Mucosa of descending colon (tissue), 3 donors: ENCODE data around the gene NOC4L. TPM values are rescaled to one million over a fixed set of nuclear protein-coding genes. Genes with fewer than 3 reads are reported as not detected.

ENCODE experiments used
- ATAC-seq: fragments of 200-7000 bp; cut with Tn5 transposase; one replicate; pipeline ENCODE4 v1.9.1; 2020; ENCODE audit warnings: mild to moderate bottlenecking, moderate library complexity
- DNase-seq, 3 donors: peaks; one replicate each; pipeline ENCODE4 v3.0.0-alpha.2; 2020
- H3K36me3 ChIP-seq: fragments of 200-600 bp; one replicate; pipeline ENCODE4 v1.8.0; 2021; ENCODE audit warnings: low read depth, mild to moderate bottlenecking
- H3K4me1 ChIP-seq: fragments of 200-600 bp; one replicate; pipeline ENCODE4 v1.8.0; 2021; ENCODE audit warnings: low read depth, mild to moderate bottlenecking
- H3K4me3 ChIP-seq: fragments of 200-600 bp; one replicate; pipeline ENCODE4 v1.8.0; 2021; ENCODE audit warnings: mild to moderate bottlenecking
- H3K9me3 ChIP-seq: fragments of 200-600 bp; one replicate; pipeline ENCODE4 v1.8.0; 2021; ENCODE audit warnings: mild to moderate bottlenecking
- intact Hi-C, 2 donors: fragments of 100-400 bp; cut with DNase I in 1 of 2; cut with micrococcal nuclease in 1 of 2; formaldehyde crosslinking; loops; one replicate each; pipeline versions ENCODE4 v1.11.0 to v1.11.1; 2022; cut with DNase I, micrococcal nuclease
- total RNA-seq, 3 donors: library from RNA; stranded (reverse); fragmentation: NEBNext Ultra II Directional in 2 of 3; extraction: Animal tissue kit (Norgen Biotek cat#: 25700) in 2 of 3; gene quantifications; one replicate each; pipeline versions ENCODE4 v1.2.1 to v1.2.4, GENCODE V29; 2021 to 2023
- TF ChIP-seq, protein P1 (sequence below): fragments of 200-600 bp; IDR thresholded peaks from one replicate; pipeline ENCODE4 v1.8.0; 2022; ENCODE audit warnings: antibody characterized with exemption, mild to moderate bottlenecking
- donor health status: DM: no; HTN: no; CAD: no; lungs with moderate emphysema.
- donor health status: DM: no; HTN: no; CAD: no.
- donor health status: DM: no; HTN: yes; CAD: no.

Gene NOC4L
- total RNA-seq, 3 donors from 2014 or later: 12.9 to 17.5 (median 13.3) TPM

DNA sequence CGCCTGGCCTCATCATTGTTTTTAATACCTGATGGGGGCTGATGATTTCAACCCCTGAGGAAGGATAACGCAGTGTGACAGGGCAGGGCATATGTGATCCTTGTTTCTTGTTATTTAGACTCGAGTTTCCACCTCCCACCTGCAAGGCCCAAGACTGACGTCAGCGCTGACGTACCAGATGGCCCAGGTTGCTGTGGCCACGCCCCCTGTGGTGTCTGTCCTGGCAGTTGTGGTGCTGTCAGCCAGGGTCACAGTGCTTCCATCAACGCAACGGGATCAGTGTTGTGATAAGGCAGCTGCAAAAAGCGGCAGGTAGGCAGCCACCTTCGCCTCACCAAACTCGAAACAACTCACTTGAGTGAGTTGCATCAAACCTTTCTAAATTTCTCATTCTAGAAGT is 18.5 kb upstream of the NOC4L start:
- intact Hi-C loops: no loop called here
- H3K9me3 ChIP-seq: no peaks in the 10 kb centered on the region
- DNase-seq: no peak
- H3K4me1 ChIP-seq: no peaks in the 10 kb centered on the region
- TF ChIP-seq, protein P1, sequence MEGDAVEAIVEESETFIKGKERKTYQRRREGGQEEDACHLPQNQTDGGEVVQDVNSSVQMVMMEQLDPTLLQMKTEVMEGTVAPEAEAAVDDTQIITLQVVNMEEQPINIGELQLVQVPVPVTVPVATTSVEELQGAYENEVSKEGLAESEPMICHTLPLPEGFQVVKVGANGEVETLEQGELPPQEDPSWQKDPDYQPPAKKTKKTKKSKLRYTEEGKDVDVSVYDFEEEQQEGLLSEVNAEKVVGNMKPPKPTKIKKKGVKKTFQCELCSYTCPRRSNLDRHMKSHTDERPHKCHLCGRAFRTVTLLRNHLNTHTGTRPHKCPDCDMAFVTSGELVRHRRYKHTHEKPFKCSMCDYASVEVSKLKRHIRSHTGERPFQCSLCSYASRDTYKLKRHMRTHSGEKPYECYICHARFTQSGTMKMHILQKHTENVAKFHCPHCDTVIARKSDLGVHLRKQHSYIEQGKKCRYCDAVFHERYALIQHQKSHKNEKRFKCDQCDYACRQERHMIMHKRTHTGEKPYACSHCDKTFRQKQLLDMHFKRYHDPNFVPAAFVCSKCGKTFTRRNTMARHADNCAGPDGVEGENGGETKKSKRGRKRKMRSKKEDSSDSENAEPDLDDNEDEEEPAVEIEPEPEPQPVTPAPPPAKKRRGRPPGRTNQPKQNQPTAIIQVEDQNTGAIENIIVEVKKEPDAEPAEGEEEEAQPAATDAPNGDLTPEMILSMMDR: no peak
- no peaks in the 10 kb centered on the region for H3K36me3 ChIP-seq
- ATAC-seq: no peak
- no peak overlapping the region for H3K4me3 ChIP-seq

DNA sequence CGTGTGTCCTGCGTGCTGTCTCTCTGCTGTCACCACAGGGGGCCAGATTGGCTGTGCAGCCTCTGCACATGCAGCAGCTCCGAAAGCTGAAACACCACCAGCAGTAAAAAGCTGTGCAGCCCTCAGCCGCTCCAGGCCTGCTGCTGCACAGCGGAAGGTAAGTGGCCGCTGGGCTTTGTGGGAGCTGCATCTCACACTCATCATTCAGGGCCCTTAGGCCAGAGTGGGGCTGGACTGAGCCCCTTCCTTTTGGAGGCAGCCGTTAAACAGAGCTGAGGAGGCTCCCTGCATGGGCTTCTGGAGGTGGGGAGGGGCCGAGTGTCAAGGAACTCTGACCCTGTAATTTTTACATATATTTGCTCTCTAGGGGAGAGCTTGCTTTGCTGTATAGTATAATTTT is 17.2 kb upstream of the NOC4L start:
- ATAC-seq (no peak), DNase-seq (peak in 1 of 3 donors; percentile 10)
- intact Hi-C loops: no loop called here
- Histone ChIP-seq H3K9me3 (no peaks in the 10 kb centered on the region), H3K4me3 (no peak overlapping the region), H3K36me3 (no peaks in the 10 kb centered on the region), H3K4me1 (no peaks in the 10 kb centered on the region)
- TF ChIP-seq, protein P1: no peak

DNA sequence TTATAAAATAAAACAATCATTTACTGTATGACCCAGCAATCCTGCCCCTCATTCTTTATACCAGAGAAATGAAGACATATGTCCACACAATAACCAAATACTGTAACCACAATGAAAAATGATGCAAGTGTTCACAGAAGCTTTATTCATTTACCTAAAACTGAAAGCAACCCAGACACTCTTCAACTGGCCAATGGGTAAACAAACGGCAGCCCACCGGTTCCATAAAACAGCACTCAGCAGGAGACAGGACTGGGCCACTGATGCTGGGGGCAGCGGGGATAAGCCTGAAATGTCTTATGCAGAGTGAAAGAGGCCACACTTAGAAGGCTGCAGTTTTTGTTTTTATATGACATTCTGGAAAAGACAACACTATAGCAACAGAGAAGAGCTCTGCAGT is 15.2 kb upstream of the NOC4L start:
- TF ChIP-seq, protein P1: no peak
- Histone ChIP-seq H3K4me1 (no peaks in the 10 kb centered on the region), H3K4me3 (no peak overlapping the region), H3K36me3 (no peaks in the 10 kb centered on the region), H3K9me3 (no peaks in the 10 kb centered on the region)
- intact Hi-C loops: no loop called here
- no peak for ATAC-seq
- DNase-seq: peak in 1 of 3 donors; percentile 6

DNA sequence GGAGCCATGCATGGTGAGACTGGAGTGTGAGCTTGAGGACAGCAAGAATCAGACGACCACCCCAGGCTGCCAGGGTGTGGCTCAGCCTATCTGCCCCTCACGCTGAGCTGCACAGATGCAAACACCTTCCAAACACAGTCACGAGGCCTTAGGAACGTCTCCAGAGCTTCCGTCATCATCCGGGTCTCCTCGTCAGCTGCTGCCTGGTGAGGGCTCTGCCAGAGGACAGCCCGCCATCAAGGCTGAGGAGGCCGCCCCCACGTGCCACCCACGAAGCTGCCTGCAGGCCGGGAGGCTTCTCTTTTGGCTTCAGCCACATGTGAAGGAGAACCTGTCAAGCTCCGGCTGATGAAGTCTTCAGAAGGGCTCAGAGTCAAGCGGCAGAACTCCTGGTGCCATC is 13.6 kb upstream of the NOC4L start:
- TF ChIP-seq, protein P1: no peak
- no peak for ATAC-seq
- Histone ChIP-seq H3K36me3 (no peaks in the 10 kb centered on the region), H3K9me3 (no peaks in the 10 kb centered on the region), H3K4me3 (no peak overlapping the region), H3K4me1 (no peaks in the 10 kb centered on the region)
- intact Hi-C loops: no loop called here
- DNase-seq: no peak

DNA sequence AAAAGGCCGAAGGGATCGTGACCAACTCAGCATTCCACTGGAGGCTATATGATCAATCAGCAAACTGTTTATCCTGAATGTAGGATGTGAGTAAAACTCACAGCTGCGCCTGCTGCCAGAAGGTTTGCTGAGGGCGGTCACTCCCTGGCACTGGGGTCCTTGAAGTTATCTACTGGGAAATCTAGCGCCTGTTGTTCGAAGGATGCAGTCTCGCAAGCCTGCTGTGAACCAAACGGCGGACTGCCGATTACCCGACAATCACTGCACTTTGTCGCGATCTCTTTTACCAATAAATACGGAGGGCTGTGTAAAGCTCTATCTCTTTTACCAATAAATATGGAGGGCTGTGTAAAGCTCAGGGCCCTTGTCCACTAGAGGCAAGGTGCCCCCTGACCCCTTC is 13.0 kb upstream of the NOC4L start:
- no peak for DNase-seq
- Histone ChIP-seq H3K4me1 (no peaks in the 10 kb centered on the region), H3K36me3 (no peaks in the 10 kb centered on the region), H3K4me3 (no peak overlapping the region), H3K9me3 (no peaks in the 10 kb centered on the region)
- ATAC-seq: no peak
- TF ChIP-seq, protein P1: no peak
- intact Hi-C loops: no loop called here

DNA sequence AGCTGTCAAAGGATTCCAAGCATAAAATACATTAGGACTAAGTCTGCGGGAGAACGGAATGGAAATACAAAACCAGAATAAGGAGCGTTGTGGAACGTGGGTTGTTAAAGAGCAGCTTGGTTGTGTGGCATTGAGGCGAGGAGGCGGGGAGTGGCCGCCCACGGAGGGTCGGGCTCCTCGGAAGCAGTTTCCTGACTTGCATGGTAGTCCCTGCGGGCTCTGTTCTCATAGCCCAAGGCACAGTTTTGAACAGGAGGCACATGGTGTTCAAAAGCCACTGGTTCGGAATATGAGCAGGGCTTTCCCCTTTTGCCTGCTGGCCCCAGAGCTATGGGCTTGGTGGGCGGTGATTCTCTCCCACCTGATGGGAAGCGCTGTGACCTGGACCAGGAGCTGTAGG is 12.3 kb upstream of the NOC4L start:
- intact Hi-C loops: no loop called here
- DNase-seq: no peak

More for the DNA sequence above, 12.3 kb upstream of the NOC4L start:
- H3K4me3 ChIP-seq: no peak overlapping the region
- TF ChIP-seq, protein P1: no peak
- ATAC-seq: no peak
- H3K4me1 ChIP-seq: no peaks in the 10 kb centered on the region
- H3K9me3 ChIP-seq: no peaks in the 10 kb centered on the region
- H3K36me3 ChIP-seq: no peaks in the 10 kb centered on the region
